GM10248 (cell line): ENCODE results near the gene IL36A.

ENCODE experiments used
- CTCF ChIA-PET: fragments of 300-600 bp; sonication (Branson Sonifier 250); formaldehyde crosslinking; extraction: SDS; loops from one replicate; lab custom pipeline; 2021; ENCODE audit warnings: antibody characterized with exemption; lab: Yijun Ruan, JAX
- POLR2A ChIA-PET: fragments of 350-650 bp; sonication (Branson Sonifier 250); formaldehyde crosslinking; extraction: SDS; loops from one replicate; lab custom pipeline; 2020; ENCODE audit warnings: antibody characterized with exemption; lab: Yijun Ruan, JAX
- DNase-seq: peaks from one replicate; pipeline ENCODE4 v3.0.0; 2012; ENCODE audit errors: extremely low spot score
- TF ChIP-seq, protein P1 (sequence below): IDR thresholded peaks from 2 replicates; pipeline ENCODE4 v1.5.1; 2012; ENCODE audit warnings: mild to moderate bottlenecking, low read depth; ENCODE audit errors: extremely low read depth, missing control alignments, control extremely low read depth

Gene IL36A

DNA sequence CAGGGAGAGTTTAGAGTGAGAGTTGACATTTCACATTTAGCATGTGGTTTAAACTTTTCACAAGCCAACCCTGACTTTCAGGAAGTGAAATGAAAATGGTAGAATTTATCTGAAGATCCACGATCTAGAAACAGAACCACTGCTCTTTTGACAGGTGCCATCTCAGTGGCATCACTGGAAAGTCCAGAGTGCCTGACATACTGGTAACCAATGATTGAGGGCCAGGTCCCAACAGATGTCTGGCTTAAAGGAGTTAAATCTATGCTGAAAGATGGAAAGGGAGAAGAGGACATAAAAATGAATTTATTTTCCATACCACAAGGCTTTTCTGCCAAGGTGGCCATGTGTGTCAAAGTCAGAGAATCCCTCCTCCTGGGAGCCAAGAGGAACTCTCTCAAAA lies 24.7 kb upstream of the IL36A start:
- ChIA-PET POLR2A (no interaction called here), CTCF (interaction anchor here (1.8 to 1.9 kb wide), 2 partner anchors 13 to 22 kb away, joined by 4 read pairs; no protein-coding TSS in a partner anchor)
- DNase-seq: no peak
- TF ChIP-seq, protein P1, sequence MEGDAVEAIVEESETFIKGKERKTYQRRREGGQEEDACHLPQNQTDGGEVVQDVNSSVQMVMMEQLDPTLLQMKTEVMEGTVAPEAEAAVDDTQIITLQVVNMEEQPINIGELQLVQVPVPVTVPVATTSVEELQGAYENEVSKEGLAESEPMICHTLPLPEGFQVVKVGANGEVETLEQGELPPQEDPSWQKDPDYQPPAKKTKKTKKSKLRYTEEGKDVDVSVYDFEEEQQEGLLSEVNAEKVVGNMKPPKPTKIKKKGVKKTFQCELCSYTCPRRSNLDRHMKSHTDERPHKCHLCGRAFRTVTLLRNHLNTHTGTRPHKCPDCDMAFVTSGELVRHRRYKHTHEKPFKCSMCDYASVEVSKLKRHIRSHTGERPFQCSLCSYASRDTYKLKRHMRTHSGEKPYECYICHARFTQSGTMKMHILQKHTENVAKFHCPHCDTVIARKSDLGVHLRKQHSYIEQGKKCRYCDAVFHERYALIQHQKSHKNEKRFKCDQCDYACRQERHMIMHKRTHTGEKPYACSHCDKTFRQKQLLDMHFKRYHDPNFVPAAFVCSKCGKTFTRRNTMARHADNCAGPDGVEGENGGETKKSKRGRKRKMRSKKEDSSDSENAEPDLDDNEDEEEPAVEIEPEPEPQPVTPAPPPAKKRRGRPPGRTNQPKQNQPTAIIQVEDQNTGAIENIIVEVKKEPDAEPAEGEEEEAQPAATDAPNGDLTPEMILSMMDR: no peak

DNA sequence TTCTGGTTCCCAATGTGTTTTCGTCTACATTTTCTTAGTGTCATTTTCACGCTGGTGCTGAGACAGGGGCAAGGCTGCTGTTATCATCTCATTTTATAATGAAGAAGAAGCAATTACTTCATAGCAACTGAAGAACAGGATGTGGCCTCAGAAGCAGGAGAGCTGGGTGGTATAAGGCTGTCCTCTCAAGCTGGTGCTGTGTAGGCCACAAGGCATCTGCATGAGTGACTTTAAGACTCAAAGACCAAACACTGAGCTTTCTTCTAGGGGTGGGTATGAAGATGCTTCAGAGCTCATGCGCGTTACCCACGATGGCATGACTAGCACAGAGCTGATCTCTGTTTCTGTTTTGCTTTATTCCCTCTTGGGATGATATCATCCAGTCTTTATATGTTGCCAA lies 20.2 kb upstream of the IL36A start:
- POLR2A ChIA-PET: no interaction called here

DNA sequence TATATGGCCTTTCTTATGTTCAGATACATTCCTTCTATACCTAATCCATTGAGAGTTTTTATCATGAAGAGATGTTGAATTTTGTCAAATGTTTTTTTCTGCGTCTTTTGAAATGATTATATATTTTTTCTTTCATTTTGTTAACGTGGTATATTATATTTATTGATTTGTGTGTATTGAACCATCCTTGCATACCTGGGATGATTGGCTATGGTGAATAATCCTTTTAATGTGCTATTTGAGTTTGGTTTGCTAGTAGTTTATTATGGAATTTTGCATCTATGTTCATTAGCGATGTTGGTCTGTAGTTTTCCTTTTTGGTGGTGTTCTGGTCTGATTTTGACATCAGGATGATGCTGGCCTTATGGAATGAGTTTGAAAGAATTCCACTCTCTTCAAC lies 15.6 kb upstream of the IL36A start:
- POLR2A ChIA-PET: no interaction called here
- no peak for DNase-seq
- TF ChIP-seq, protein P1: no peak

More for the DNA sequence above, 20.2 kb upstream of the IL36A start:
- CTCF ChIA-PET: interaction anchor here (0.9 to 1.5 kb wide), 2 partner anchors 10 to 43 kb away, joined by 3 to 6 read pairs; no protein-coding TSS in a partner anchor
- TF ChIP-seq, protein P1: no peak
- no peak for DNase-seq

DNA sequence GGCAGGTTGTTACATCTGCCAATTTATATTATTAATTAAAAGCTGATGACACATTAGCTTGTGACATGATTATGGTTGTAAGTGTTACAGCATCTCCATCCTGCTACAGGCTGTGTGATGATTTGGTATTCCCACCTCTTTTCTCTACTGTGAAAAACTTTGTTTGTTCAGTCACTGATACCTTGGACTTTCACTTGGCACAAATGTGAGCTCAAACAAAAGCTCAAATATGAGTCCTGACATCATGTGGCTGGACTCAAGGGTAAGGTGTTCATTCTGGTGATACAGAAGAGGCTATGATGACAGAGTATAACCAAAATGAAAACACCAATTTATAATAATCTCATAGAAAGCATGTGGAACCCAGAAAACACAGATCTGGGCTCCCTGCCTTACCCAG lies 11.4 kb upstream of the IL36A start:
- TF ChIP-seq, protein P1: no peak
- ChIA-PET CTCF (interaction anchor here (1.2 kb wide), 1 partner anchor 51 kb away, joined by 3 read pairs; no protein-coding TSS in a partner anchor), POLR2A (no interaction called here)
- DNase-seq: no peak

More for the DNA sequence above, 15.6 kb upstream of the IL36A start:
- CTCF ChIA-PET: no interaction called here

DNA sequence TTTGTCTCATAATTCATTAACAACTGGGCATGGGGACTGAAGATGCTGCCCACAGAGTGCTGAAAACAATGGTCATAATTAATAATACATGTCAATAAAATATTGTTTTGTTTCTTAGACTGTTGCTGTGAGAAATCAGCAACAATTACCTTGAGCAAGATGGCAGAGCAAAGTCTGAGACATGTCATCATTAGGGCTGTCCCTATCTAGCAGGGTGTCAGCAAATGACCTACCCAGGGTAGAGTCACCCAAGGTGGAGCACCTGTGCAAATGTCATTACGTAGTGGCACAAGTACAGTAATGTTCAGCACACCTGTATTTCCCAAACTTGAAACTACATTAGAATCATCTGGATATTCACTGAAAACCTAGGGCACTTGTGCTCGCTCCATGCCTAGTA lies 10.6 kb upstream of the IL36A start:
- ChIA-PET CTCF (no interaction called here), POLR2A (no interaction called here)
- DNase-seq: no peak
- TF ChIP-seq, protein P1: no peak

DNA sequence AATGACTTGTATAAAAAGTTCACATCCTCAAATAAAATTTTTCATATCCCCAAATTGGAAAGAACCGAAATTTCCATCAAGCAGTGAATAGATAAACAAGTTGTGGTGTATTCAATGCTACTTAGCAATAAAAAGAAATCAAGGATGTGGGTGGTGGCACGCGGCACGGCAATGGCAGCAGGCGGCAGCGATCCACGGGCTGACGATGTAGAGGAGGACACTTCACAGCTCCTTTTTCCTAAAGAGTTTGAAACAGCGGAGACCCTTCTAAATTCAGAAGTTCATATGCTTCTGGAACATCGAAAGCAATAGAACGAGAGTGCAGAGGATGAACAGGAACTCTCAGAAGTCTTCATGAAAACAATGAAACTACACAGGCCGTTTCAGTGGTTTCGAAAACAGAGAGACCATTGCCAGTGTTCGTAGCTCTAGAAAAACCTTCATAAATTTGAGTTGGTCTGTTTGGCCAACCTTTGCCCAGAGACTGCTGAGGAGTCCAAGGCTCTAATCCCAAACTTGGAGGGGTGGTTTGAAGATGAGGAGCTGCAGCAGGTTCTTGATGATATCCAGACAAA lies 9.8 kb upstream of the IL36A start:
- CTCF ChIA-PET: no interaction called here
- no peak for DNase-seq
- TF ChIP-seq, protein P1: no peak
- POLR2A ChIA-PET: no interaction called here
